Lung (tissue), 12 donors: ENCODE data around the gene HTRA1. TPM values are rescaled to one million over a fixed set of nuclear protein-coding genes. Genes with fewer than 3 reads are reported as not detected.

Experiments
- ATAC-seq: fragments of 200-7000 bp; cut with Tn5 transposase; one replicate; pipeline ENCODE4 v1.9.1; 2020; ENCODE audit warnings: moderate number of reproducible peaks; ENCODE audit not compliant: insufficient read depth, low FRiP score
- DNase-seq, 3 donors: peaks; one replicate each; pipeline ENCODE4 v3.0.0-alpha.2; 2013 to 2017
- H3K27ac ChIP-seq, 2 donors: one replicate each; pipeline ENCODE4 v1.5.1; 2013; ENCODE audit warnings: mild to moderate bottlenecking in 2 of 2, moderate library complexity in 2 of 2, control low read depth in 1 of 2, inconsistent platforms in 1 of 2, low read depth in 1 of 2, low read length in 1 of 2
- H3K27me3 ChIP-seq, 3 donors: one replicate each; pipeline ENCODE4 v1.5.1; 2013; ENCODE audit warnings: low read length in 2 of 3; ENCODE audit not compliant: control insufficient read depth in 3 of 3, insufficient read depth in 3 of 3
- H3K36me3 ChIP-seq, 4 donors: one replicate each; pipeline ENCODE4 v1.5.1; 2013; ENCODE audit warnings: low read length in 4 of 4, mild to moderate bottlenecking in 1 of 4, moderate library complexity in 1 of 4; ENCODE audit not compliant: control insufficient read depth in 4 of 4, insufficient read depth in 4 of 4
- H3K4me1 ChIP-seq, 5 donors: one replicate each; pipeline ENCODE4 v1.5.1; 2013; ENCODE audit warnings: low read length in 5 of 5, mild to moderate bottlenecking in 2 of 5, moderate library complexity in 1 of 5; ENCODE audit not compliant: control insufficient read depth in 5 of 5, insufficient read depth in 5 of 5
- H3K4me3 ChIP-seq: one replicate; pipeline ENCODE4 v1.5.1; 2013; ENCODE audit warnings: mild to moderate bottlenecking, control low read depth, moderate library complexity
- H3K9ac ChIP-seq, 2 donors: one replicate each; pipeline ENCODE4 v1.5.1; 2013; ENCODE audit warnings: low read length in 2 of 2, control low read depth in 1 of 2; ENCODE audit not compliant: insufficient read depth in 1 of 2
- H3K9me3 ChIP-seq, 4 donors: one replicate each; pipeline ENCODE4 v1.5.1; 2013; ENCODE audit warnings: low read length in 3 of 4, mild to moderate bottlenecking in 1 of 4, moderate library complexity in 1 of 4; ENCODE audit not compliant: control insufficient read depth in 4 of 4, insufficient read depth in 3 of 4
- CTCF ChIP-seq: IDR thresholded peaks from 2 replicates; pipeline ENCODE4 v1.5.1; 2012; ENCODE audit warnings: mild to moderate bottlenecking; ENCODE audit errors: control extremely low read depth, extremely low read depth
- WGBS, 2 donors: extraction: QIAGEN DNeasy Blood & Tissue Kit; methylation state at CpG; one replicate each; pipeline ENCODE4 v1.1.7; 2013; 5-methylcytosine and 5-hydroxymethylcytosine counted together
- polyA plus RNA-seq, 2 donors: library from polyadenylated mRNA; stranded (reverse); fragments of 200-250 nt; gene quantifications; one replicate each; pipeline ENCODE4 v1.2.1, GENCODE V29; 2013
- total RNA-seq, 2 donors: library from RNA; depleted of rRNA in 1 of 2; stranded (reverse); fragments of >200 nt in 1 of 2; gene quantifications; one replicate each; pipeline ENCODE4 v1.2.1, GENCODE V29; 2014 to 2021
- donor health status: control.
- donor health status: control.
- donor health status: Bipolar disorder and iron deficiency.
- donor health status: healthy.
- donor health status: DM: yes; HTN: yes; CAD: no.

HTRA1 gene
- total and polyA plus RNA-seq, 4 donors, result 30.4 to 59.8 (median 46.1) TPM

GRCh38 chr10:122500726-122501125, 39.4 kb downstream of the HTRA1 start:
- WGBS, 2 donors, result 85 to 88% methylated on average over 6 of the region's 6 CpGs
- DNase-seq, result no peak
- Histone ChIP-seq H3K27me3 (no peaks in the 10 kb centered on the region), H3K9me3 (no peaks in the 10 kb centered on the region), H3K27ac (no peak overlapping the region), H3K4me1 (peaks cover 0 to 22% (median 7%) of the 10 kb centered on the region in 5 donors), H3K9ac (no peak overlapping the region), H3K4me3 (no peak overlapping the region), H3K36me3 (no peaks in the 10 kb centered on the region)
- no peak for ATAC-seq
- no peak for TF ChIP-seq CTCF

GRCh38 chr10:122503012-122503411, 41.7 kb downstream of the HTRA1 start:
- DNase-seq, result no peak
- H3K36me3 ChIP-seq, result no peaks in the 10 kb centered on the region
- H3K27me3 ChIP-seq, result no peaks in the 10 kb centered on the region
- no peaks in the 10 kb centered on the region for H3K9me3 ChIP-seq
- 94 to 95% methylated on average over 13 of the region's 13 CpGs for WGBS, 2 donors
- no peak for ATAC-seq
- H3K27ac ChIP-seq, result no peak overlapping the region
- H3K4me1 ChIP-seq, result peaks cover 0 to 22% (median 7%) of the 10 kb centered on the region in 5 donors
- no peak for TF ChIP-seq CTCF
- H3K9ac ChIP-seq, result no peak overlapping the region
- no peak overlapping the region for H3K4me3 ChIP-seq

- Histone ChIP-seq H3K4me1 (peaks cover 0 to 22% (median 5%) of the 10 kb centered on the region in 5 donors), H3K9me3 (no peaks in the 10 kb centered on the region), H3K27me3 (no peaks in the 10 kb centered on the region), H3K27ac (no peak overlapping the region), H3K36me3 (peaks cover 0 to 5% (median 0%) of the 10 kb centered on the region in 4 donors), H3K9ac (no peak overlapping the region), H3K4me3 (no peak overlapping the region)
- DNase-seq (no peak), ATAC-seq (no peak)
- 92 to 93% methylated on average over 17 of the region's 17 CpGs for WGBS, 2 donors
- no peak for TF ChIP-seq CTCF
Measured at GRCh38 chr10:122503886-122504609, 42.7 kb downstream of the HTRA1 start.
